Upper lobe of left lung (tissue), 4 donors: ENCODE data around the gene LHX4.

ENCODE experiments used
- EP300 ChIP-seq, 4 donors: sonication (generic); formaldehyde crosslinking; IDR thresholded peaks; one replicate each; pipeline ENCODE4 v1.5.1; 2017; ENCODE audit warnings: antibody characterized with exemption in 4 of 4, control low read depth in 2 of 4
- POLR2A ChIP-seq, 4 donors: fragments of 450-650 bp; IDR thresholded peaks; one replicate each; pipeline ENCODE4 v1.5.1; 2016 to 2017; ENCODE audit warnings: antibody characterized with exemption in 4 of 4, mild to moderate bottlenecking in 2 of 4

GRCh38 chr1:180261524-180262155 lies 31.6 kb downstream of the LHX4 start:
- TF ChIP-seq EP300 (IDR thresholded peaks at IDR 0.05): no peak
- no peak for TF ChIP-seq POLR2A (IDR thresholded peaks at IDR 0.05)
